C4-2B (cell line): ENCODE data around the gene FBXO21.

Source experiments
- CTCF ChIP-seq: fragments of 450-650 bp; conservative IDR thresholded peaks from 2 replicates; pipeline ENCODE4 v1.5.1; 2017; ENCODE audit warnings: mild to moderate bottlenecking
- ZFX ChIP-seq: fragments of 450-650 bp; IDR thresholded peaks from 2 replicates; pipeline ENCODE4 v1.6.1; 2017

- TF ChIP-seq CTCF (no peak), ZFX (no peak)
Observed at GRCh38 chr12:117118838-117119591, 71.3 kb downstream of the FBXO21 start.
